HepG2 (cell line): ENCODE results near the gene SLC9A9.

ENCODE experiments used
- BRCA1 ChIP-seq: sonication (generic); formaldehyde crosslinking; IDR thresholded peaks from 2 replicates; pipeline ENCODE4 v1.4.0; 2020; ENCODE audit warnings: missing genetic modification reagents
- TF ChIP-seq, protein P1 (sequence below): sonication (generic); formaldehyde crosslinking; conservative IDR thresholded peaks from 2 replicates; pipeline ENCODE4 v1.4.0; 2020; ENCODE audit warnings: missing genetic modification reagents

DNA sequence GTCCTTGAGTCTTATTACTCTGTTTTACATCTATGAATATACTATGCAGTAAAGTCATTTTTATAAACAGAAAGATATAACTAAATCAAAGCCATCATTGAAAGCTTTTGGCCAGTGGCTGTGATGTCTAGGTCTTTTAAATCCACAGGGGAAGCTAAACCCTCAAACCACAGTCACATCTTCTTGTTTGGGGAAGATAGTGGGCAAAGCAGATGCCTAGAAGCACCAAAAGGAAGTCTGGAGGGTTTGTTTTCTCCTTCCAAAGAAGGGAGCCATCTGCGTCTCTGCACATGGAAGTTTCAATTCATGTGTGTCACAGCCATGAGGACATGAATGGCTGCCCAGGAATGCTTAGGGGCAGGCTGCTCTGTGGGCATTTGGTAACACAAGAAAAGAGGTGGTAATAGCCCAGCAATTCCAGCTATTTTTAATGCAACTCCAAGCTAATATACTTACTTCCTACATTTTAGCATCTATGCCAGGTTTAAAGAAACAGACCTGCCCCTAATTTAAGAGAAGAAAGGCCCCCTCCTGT is 322.2 kb downstream of the SLC9A9 start:
- TF ChIP-seq, protein P1, sequence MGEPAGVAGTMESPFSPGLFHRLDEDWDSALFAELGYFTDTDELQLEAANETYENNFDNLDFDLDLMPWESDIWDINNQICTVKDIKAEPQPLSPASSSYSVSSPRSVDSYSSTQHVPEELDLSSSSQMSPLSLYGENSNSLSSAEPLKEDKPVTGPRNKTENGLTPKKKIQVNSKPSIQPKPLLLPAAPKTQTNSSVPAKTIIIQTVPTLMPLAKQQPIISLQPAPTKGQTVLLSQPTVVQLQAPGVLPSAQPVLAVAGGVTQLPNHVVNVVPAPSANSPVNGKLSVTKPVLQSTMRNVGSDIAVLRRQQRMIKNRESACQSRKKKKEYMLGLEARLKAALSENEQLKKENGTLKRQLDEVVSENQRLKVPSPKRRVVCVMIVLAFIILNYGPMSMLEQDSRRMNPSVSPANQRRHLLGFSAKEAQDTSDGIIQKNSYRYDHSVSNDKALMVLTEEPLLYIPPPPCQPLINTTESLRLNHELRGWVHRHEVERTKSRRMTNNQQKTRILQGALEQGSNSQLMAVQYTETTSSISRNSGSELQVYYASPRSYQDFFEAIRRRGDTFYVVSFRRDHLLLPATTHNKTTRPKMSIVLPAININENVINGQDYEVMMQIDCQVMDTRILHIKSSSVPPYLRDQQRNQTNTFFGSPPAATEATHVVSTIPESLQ (CRISPR knock-in tag) = no peak
- no peak for TF ChIP-seq BRCA1 (CRISPR knock-in tag)
